Neutrophil (primary cell): ENCODE data around the gene LPP.
A peak's percentile ranks its signal among the peaks of the same experiment; 100 is the strongest.

Experiments
- H3K27ac ChIP-seq: fragments of 200-600 bp; sonication (generic); 2 replicates; pipeline ENCODE4 v1.5.1; 2016; ENCODE audit warnings: mild to moderate bottlenecking, moderate library complexity
- H3K27me3 ChIP-seq: fragments of 200-600 bp; sonication (generic); 2 replicates; pipeline ENCODE4 v1.6.0; 2016; ENCODE audit warnings: mild to moderate bottlenecking
- H3K36me3 ChIP-seq: fragments of 200-600 bp; sonication (generic); 2 replicates; pipeline ENCODE4 v1.5.1; 2017
- H3K4me1 ChIP-seq, 2 experiments: fragments of 200-600 bp in 1 of 2; sonication (generic) in 1 of 2; 1 replicate in 1 of 2; 2 replicates in 1 of 2; pipeline versions ENCODE4 v1.5.1 to v1.6.1; 2013 to 2016; ENCODE audit warnings: low read depth in 1 of 2, low read length in 1 of 2, mild to moderate bottlenecking in 1 of 2, moderate library complexity in 1 of 2; ENCODE audit not compliant: control insufficient read depth in 1 of 2, insufficient read depth in 1 of 2
- H3K4me3 ChIP-seq, 2 experiments: fragments of 200-600 bp in 1 of 2; sonication (generic) in 1 of 2; 1 replicate in 1 of 2; 2 replicates in 1 of 2; pipeline ENCODE4 v1.5.1; 2013 to 2016; ENCODE audit warnings: low read depth in 1 of 2, low read length in 1 of 2, mild to moderate bottlenecking in 1 of 2, moderate library complexity in 1 of 2
- H3K9me3 ChIP-seq: fragments of 200-600 bp; sonication (generic); 2 replicates; pipeline ENCODE4 v1.5.1; 2016
- TF ChIP-seq, protein P1 (sequence below): fragments of 200-600 bp; sonication (generic); IDR thresholded peaks from 2 replicates; pipeline ENCODE4 v1.5.1; 2016; ENCODE audit warnings: antibody characterized with exemption

LPP gene

DNA sequence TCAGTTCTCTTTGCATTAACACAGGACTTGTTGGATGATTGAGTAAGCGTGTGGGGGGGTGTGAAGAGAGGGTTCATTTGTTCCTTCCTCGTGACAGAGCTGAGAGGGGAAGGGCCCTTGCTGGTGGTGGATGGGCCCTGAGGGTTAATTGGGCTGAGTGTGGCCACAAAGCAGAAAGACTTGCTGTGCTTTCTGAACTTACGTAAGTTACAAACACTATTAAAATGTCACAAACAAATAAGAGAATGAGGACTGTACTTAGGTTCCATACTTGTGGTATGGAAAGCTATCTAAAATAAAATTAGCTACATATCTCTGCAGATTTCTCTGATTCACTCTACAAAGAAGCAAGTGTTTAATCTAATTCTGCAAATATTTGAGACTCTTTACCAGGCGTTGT is 231.3 kb downstream of the LPP start:
- H3K4me1 ChIP-seq, result peaks cover 0 to 5% of the 10 kb centered on the region in 2 experiments
- TF ChIP-seq, protein P1, sequence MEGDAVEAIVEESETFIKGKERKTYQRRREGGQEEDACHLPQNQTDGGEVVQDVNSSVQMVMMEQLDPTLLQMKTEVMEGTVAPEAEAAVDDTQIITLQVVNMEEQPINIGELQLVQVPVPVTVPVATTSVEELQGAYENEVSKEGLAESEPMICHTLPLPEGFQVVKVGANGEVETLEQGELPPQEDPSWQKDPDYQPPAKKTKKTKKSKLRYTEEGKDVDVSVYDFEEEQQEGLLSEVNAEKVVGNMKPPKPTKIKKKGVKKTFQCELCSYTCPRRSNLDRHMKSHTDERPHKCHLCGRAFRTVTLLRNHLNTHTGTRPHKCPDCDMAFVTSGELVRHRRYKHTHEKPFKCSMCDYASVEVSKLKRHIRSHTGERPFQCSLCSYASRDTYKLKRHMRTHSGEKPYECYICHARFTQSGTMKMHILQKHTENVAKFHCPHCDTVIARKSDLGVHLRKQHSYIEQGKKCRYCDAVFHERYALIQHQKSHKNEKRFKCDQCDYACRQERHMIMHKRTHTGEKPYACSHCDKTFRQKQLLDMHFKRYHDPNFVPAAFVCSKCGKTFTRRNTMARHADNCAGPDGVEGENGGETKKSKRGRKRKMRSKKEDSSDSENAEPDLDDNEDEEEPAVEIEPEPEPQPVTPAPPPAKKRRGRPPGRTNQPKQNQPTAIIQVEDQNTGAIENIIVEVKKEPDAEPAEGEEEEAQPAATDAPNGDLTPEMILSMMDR, result no peak

DNA sequence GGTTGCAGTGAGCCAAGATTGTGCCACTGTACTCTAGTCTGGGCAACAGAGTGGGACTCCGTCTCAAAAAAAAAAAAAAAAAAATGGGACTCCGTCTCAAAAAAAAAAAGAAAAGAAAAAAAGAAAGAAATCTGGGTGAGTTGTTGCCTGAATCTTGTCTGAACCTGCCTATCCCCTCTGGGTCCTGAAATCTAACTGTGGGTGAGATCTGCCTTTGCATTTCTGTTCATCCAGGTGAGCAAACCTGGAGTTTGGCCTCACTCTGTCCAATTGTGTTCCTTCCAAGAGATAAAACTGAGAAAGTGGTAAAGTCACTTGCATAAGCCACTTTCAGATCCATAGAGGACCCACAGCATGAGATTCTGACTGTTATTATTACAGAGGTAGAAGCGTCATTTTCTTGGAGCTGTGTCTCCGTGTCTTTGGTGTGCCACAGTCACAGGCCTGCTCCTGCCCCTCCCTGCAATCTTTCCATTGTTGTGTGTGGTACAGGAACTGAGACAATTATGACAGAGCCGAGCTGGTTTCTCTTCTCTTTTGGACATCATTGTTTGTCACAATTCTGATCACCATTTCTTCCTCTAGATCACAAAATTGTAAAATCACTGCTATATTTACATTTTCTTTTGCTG is 235.9 kb downstream of the LPP start:
- Histone ChIP-seq H3K9me3 (no peaks in the 10 kb centered on the region), H3K27me3 (no peaks in the 10 kb centered on the region), H3K27ac (no peak overlapping the region), H3K4me3 (no peak overlapping the region), H3K4me1 (peaks cover 0 to 5% of the 10 kb centered on the region in 2 experiments), H3K36me3 (no peaks in the 10 kb centered on the region)
- TF ChIP-seq, protein P1, result no peak

More for the DNA sequence above, 231.3 kb downstream of the LPP start:
- Histone ChIP-seq H3K27ac (peak overlapping the region; percentile 24), H3K27me3 (no peaks in the 10 kb centered on the region), H3K9me3 (no peaks in the 10 kb centered on the region), H3K4me3 (no peak overlapping the region), H3K36me3 (no peaks in the 10 kb centered on the region)

DNA sequence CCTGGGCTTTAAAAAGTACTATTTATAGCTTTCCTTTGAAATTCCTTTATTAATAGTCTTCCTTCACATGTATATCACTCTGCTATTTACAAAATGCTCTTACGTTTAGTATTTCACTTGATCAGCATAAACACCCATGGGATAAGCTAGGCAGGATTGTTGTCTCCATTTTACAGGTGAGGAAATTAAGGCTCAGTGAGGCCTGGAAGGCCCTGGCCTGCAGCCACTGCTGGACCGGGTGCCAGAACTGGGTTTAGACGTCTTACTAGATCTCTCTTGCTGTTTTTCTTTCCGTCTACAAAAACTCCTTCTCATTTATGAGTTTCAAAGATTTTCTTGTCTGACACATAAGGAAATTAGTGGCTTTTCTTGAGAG is 236.4 kb downstream of the LPP start:
- Histone ChIP-seq H3K4me3 (no peak overlapping the region), H3K27me3 (no peaks in the 10 kb centered on the region), H3K9me3 (no peaks in the 10 kb centered on the region), H3K4me1 (peaks cover 0 to 3% of the 10 kb centered on the region in 2 experiments), H3K27ac (no peak overlapping the region), H3K36me3 (no peaks in the 10 kb centered on the region)
- TF ChIP-seq, protein P1, result no peak

- Histone ChIP-seq H3K27ac (no peak overlapping the region), H3K4me3 (no peak overlapping the region), H3K27me3 (no peaks in the 10 kb centered on the region), H3K36me3 (no peaks in the 10 kb centered on the region), H3K9me3 (no peaks in the 10 kb centered on the region), H3K4me1 (peaks cover 0 to 3% of the 10 kb centered on the region in 2 experiments)
- TF ChIP-seq, protein P1, result no peak
Observed at GRCh38 chr3:188390775-188391443, 237.0 kb downstream of the LPP start.

DNA sequence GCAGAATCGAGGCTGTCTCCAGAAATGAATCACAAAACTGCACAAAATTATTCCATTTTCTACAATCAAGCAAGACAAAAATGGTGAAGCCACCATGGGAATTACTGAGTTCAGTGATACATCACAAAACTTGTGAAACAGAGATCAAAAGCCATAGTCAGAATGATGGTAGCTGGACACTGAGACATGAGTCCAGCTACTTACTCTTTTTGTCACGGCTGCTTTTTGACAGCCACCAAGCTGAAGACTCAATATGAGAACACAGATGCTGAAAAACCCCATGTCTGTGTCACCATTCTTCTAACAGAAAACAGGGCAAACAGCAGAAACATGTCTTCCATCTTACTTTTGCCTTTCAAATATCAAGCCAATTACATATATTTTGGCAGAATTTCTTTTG is 237.6 kb downstream of the LPP start:
- Histone ChIP-seq H3K4me3 (no peak overlapping the region), H3K36me3 (no peaks in the 10 kb centered on the region), H3K27me3 (no peaks in the 10 kb centered on the region), H3K9me3 (no peaks in the 10 kb centered on the region), H3K27ac (no peak overlapping the region), H3K4me1 (no peaks in the 10 kb centered on the region)
- TF ChIP-seq, protein P1, result no peak
